Measurements from ENCODE around the gene ETNK2.

DNA sequence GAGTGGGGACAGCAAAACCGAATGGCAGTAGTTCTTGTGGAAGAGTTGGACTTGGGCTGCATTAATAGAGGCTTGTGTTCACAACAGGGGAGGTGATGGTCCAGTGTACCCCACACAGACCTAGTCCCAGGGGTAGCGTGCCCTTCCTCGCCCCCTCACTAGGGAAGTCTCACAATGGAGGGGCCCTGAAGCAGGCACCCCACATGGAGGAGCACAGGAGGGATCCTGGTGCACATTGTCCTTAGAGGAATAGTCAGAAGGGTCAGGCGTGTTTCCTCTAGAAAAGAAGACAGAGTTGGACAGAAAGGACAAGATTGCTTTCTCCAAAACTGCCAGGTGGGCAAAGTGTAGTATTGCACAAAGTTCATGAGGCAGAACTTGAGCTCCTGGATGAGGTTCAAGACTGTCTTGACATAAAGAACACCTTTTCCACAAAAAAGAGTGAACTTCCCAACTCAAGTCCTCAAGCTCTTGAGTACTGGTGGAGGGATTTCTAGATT, 23.3 kb downstream of the ETNK2 start:
- TF ChIP-seq POLR2A (IDR thresholded peaks at IDR 0.05) (no peak), CTCF (IDR thresholded peaks at IDR 0.05) (no peak)

Measured in uterus (tissue), 2 donors.